HG03439 (cell line): ENCODE results near the gene PRRC2A.

Experiments
- ATAC-seq: cut with Tn5 transposase; IDR thresholded peaks from one replicate; pipeline ENCODE4 v1.9.1; 2021; ENCODE audit warnings: mild to moderate bottlenecking, moderate library complexity; ENCODE audit not compliant: unreplicated experiment

PRRC2A gene

DNA sequence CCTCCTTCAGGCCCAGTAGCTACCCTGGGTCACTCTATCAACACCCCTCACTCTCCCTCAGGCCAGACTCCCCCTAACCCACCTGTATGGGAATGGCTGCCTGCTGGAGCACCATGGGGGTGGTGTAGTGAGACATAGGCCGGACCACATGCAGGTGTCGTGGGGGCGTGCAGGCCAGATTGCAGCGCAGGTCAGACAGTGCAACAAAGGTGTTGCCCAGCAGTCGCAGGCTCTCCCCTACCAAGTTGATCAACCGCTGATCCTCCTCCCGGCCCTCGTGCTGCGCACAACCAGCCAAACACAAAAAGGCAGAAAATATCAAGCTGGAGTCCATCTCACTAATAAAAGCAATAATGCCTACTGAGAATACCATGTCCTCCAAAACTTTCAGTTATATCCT, 24.8 kb downstream of the PRRC2A start:
- ATAC-seq: no peak

DNA sequence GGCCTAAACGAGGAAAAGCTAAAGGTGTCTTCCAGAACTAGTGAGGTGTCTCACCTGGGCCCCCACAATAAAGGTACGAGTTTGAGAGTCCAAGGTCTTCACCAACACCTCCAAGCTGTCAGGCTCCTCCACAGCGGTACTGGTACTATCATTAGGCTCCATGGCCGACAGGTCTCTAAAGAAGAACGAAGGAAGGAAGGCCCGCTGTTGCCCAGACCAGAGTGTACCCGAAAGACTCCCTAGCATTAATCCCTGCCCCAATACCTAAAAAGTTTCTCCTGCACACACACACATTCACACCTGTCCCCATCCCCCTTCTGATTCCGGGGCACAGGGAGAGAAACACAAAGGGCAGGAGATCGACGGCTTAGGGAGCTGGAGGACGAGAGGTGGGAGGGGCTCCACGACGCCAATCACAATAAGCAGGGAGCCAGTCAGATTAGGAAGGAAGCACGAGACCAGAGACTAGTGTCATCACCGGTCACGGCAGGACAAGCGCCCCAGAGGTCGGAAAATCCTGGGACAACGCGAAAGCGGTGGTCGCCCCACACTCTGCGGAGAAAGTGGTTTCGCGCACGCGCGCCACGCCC, 31.2 kb downstream of the PRRC2A start:
- peak; percentile 27 for ATAC-seq

DNA sequence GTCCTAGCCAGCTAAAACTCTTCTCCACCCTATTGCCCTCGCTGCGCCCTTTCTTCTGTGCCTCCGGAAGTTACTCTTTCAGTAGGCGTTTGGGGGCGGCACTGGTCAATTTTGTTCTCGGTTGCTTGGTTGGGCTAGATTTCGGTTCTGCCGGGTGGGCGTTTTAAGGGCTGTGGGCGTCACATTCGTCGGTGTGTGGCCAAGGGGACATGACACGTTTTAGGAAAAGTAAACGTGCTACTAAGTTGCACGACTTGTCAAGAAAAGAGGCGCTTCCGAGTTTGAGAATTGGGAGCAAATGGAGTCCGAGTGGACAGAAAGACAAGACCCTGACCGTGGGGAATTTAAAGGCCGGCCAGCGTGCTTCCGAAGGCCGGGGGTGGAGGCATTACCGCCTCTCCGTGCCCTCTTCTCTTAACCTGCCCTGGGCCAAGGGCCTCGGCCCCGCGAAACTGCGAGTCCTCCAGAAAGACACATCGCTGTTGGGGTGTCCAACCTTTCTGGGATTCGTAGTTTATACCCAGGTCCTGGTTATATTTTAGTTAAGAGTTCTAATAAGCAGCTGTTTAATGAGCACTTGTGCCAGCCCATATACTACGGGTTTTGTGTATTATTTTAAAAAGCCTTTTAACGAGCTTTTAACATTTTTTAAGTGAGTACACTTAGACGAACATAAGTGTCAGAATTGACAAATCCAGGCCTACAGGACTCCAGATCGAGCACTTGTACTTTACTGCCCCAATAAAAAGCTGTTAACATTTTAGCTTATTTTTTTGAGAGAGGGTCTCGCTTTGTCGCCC, 32.6 kb downstream of the PRRC2A start:
- peak; percentile 60 for ATAC-seq

DNA sequence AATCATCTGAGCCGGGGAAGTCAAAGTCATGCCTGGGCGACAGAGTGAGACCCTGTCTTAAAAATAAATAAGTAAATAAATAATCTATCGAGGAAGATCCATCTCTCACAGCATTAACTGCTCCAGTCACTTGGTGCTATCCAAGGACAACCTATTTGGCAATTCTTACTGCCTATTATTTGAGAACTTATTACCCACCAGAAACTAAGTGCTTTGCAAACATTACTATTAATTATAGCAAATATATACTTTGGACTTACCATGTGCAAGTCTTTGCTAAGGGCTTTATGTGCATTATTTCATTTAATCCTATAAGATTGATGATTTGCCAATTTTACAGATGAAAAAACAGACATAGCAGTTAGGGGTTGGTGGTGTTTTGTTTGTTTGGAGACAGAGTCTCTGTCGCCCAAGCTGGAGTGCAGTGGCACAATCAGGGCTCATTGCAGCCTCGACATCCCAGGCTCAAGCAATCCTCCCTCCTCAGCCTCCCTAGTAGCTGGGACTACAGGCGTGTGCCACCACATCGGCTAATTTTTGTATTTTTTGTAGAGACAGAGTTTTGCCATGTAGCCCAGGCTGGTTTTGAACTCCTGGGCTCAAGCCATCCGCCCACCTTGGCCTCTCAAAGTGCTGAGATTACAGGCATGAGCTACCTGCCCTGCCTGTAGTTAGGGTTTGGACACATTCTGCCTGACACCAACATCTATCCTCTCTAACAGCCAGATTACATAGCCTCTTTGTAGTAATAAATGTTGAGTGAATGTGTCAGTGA, 34.2 kb downstream of the PRRC2A start:
- no peak for ATAC-seq

GRCh38 chr6:31655349-31656237, 35.1 kb downstream of the PRRC2A start, which contains the start of gene APOM:
APOM (plus strand) TSS chr6:31655894; CDS start chr6:31655967, 73 bp downstream.
- ATAC-seq: no peak

DNA sequence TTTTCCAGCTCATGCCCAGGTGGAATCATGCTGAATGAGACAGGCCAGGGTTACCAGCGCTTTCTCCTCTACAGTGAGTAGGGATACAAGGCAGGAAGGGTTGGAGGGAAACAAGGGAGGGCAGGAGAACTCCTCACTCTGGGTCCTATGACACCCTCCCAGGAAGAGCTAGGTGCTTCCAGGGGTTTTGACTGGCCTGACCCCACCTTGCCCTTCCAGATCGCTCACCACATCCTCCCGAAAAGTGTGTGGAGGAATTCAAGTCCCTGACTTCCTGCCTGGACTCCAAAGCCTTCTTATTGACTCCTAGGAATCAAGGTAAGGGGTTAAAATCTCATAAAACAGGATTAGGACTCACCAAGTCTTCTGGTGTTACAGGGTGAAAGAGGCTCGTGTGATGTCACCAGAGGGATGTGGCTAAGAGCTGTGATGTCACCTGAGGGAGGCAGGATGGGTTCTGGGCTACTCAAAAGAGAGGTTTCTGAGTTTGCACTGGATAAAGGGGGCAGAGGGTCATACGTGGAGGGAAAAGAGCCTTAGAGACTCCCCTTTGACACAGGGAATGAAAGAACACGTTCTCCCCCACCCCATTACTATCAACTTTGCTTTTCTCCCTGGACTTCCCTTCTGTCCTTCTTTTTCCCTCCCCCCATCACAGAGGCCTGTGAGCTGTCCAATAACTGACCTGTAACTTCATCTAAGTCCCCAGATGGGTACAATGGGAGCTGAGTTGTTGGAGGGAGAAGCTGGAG, 37.1 kb downstream of the PRRC2A start:
- ATAC-seq: no peak

GRCh38 chr6:31658158-31658688, 37.7 kb downstream of the PRRC2A start:
- no peak for ATAC-seq

DNA sequence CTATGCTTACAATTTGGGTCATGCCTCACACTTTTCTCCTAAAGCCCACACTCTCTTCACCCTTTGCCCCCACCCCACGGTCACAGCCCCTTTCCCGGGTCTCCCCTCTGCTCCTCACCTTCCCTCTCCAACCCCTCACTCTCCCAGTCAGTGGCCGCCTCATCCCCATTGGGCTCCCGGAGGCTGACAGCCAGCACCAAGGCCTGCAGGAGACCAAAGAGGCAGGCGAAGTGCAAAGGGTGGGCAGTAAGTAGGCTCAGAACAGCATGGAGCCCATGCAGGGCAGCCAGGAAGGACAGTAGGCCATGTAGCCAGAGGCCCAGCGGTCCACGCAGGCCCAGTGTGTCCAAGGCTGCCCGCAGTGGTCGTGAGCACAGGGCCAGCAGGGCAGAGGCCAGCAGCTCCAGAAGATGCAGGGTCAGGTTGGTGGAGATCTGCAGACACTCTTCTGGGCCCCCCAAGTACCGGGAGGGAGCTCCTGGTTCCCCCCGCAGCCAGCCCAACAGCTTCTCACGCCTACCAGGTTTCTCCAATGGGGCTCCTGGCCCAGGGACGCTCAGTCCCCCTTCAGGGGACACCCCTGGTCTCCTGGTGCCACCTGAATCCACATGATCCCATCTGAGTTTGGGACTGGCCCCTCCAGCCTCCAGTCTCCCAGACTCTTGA, 38.6 kb downstream of the PRRC2A start:
- ATAC-seq: no peak

DNA sequence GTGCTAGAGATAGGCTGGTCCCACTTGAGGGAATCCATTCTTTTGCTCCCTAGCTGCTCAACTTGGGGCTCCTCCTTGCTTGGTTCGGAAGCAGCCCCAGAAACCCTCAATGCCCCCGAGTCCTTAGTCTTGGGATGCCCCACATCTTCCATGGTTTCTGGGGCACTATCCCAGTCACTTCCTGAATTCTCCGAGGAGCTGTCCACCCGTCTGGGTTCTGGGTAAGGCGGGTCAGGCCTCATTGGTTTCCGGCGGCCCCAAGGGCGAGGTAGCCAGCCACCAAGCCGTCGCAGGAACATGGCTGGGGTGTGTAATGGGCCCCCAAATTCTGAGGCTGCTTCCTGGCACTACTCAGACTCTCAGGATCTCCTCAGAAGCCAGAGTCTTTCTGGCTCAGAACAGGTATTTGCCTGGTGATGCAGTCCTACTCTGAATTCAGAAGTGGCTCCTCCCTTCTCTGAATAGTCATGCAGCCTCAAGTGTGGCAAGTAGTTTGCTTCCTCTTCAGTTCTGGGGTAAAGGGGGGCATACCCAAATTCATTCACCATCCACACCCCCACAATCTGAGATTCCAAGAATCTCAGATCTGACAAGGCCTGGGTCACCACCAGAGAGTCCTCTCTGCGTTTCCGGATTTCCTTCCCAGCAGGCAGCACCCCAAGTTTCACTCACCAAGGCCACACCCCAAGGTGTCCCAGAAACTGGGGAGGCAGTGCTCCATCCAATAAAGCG, 39.3 kb downstream of the PRRC2A start:
- peak; percentile 14 for ATAC-seq

DNA sequence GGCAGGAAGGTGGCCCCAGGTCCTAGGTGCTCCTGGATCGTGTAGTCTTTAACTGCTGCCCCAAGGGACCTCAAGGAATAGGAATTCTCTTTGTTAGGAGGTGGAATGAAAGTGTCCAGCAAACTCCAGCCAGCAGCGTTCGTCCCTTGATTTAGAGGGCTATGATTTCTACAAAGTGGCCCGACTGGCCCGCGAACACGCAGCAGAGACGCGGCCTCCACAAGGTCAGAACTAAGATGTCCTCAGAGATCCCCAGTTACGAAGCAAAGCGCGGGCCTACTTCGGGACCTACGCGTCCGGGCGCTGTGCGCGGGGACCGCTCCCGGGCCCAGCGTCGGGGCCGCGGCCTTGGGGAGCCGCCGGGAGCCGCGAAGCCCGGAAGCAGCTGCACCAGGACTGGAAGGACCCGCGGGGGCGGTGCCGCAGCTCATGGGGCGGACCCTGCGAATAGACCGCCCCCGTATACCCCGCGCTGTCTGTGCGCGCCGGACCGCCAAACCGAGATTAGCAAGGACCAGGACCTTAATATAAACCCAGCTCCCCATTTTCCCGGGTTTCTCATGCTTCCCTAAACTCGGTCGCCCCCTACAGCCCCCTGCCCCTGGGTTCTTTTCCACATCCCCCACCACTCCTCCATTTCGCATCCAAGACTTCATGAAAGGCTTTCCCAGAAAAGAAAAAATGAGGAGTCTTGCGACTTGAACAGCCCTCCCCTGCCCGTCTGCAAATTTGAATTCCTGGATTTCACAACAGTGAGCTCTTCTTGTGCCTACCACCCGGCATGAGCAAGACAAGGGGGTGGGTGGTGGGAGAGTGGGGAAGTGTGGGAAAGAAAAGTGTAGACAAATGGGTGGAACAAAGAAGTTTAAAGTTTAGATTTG, 40.1 kb downstream of the PRRC2A start, which contains the start of gene C6orf47:
Gene C6orf47 (minus strand): TSS at position 398 of the 881 bp plus-strand sequence. CDS start 831 bp downstream, outside the sequence.
- peak; percentile 37 for ATAC-seq

DNA sequence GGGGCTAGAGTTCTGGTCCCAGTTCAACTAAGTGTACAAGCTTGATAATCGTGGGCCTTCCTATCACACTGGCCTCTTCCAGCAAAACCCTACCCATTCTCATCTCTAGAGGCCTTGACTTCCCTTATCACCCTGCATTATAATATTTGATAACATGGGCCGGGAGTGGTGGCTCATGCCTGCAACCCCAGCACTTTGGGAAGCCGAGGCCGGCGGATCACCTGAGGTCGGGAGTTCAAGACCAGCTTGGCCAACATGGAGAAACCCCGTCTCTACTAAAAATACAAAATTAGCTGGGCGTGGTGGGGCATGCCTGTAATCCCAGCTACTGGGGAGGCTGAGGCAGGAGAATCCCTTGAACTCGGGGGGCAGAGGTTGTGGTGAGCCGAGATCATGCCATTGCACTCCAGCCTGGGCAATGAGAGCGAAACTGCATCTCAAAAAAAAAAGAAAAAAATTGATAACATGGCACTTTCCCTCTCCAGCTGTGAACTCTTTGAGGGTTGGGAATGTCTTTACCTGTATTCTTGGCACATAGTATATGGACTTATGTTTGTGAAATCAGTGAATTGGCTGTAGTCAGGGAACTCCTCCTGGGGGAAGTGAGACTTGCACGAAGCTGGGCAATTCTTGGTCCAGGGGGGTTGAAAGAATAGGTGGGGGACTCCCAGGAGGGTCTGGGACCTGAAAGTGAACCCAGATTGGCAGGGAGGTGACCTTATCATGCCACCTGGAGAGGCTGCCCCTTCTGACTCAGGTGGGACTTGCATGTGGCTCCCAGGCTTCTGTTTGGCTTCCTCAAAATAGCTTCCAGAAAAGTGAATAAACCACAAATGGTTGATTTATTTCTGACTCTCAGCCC, 41.0 kb downstream of the PRRC2A start:
- no peak for ATAC-seq

- no peak for ATAC-seq
Observed at GRCh38 chr6:31662124-31662723, 41.7 kb downstream of the PRRC2A start.

- no peak for ATAC-seq
Observed at GRCh38 chr6:31663126-31663960, 42.8 kb downstream of the PRRC2A start.

- ATAC-seq: peak; percentile 3
Observed at GRCh38 chr6:31663961-31664789, 43.7 kb downstream of the PRRC2A start.
